VCaP (cell line): ENCODE data around the gene CYP1B1.

Experiments used
- H3K27ac ChIP-seq: fragments of 450-650 bp; 2 replicates; pipeline ENCODE4 v1.5.1; 2017
- CTCF ChIP-seq: fragments of 450-650 bp; conservative IDR thresholded peaks from 2 replicates; pipeline ENCODE4 v1.5.1; 2017; ENCODE audit warnings: mild to moderate bottlenecking, moderate library complexity

Gene CYP1B1

GRCh38 chr2:38107738-38108410 lies 31.9 kb upstream of the CYP1B1 start:
- no peak overlapping the region for H3K27ac ChIP-seq

GRCh38 chr2:38106405-38107094 lies 30.6 kb upstream of the CYP1B1 start:
- H3K27ac ChIP-seq = no peak overlapping the region; the same call in 1 of the 2 replicates
- no peak for TF ChIP-seq CTCF

More at GRCh38 chr2:38107738-38108410, 31.9 kb upstream of the CYP1B1 start:
- TF ChIP-seq CTCF = no peak

GRCh38 chr2:38105922-38106321 lies 30.0 kb upstream of the CYP1B1 start:
- H3K27ac ChIP-seq = no peak overlapping the region

GRCh38 chr2:38104598-38104997 lies 28.6 kb upstream of the CYP1B1 start:
- no peak overlapping the region for H3K27ac ChIP-seq
- no peak for TF ChIP-seq CTCF

More at GRCh38 chr2:38105922-38106321, 30.0 kb upstream of the CYP1B1 start:
- TF ChIP-seq CTCF = no peak

- H3K27ac ChIP-seq = no peak overlapping the region
- TF ChIP-seq CTCF = no peak
These were observed 24.4 kb upstream of the CYP1B1 start for GRCh38 chr2:38100328-38100727.

GRCh38 chr2:38099099-38100028 lies 23.4 kb upstream of the CYP1B1 start:
- no peak for TF ChIP-seq CTCF
- H3K27ac ChIP-seq = no peak overlapping the region
